Measurements from ENCODE around the gene MPG. TPM values are rescaled to one million over a fixed set of nuclear protein-coding genes. Genes with fewer than 3 reads are reported as not detected.
A peak's percentile ranks its signal among the peaks of the same experiment; 100 is the strongest.

The MPG gene
- total RNA-seq, 1 donor from 2014 or later, result 61.1 TPM

GRCh38 chr16:58491-59439, 19.3 kb upstream of the MPG start:
- TF ChIP-seq, protein P1, sequence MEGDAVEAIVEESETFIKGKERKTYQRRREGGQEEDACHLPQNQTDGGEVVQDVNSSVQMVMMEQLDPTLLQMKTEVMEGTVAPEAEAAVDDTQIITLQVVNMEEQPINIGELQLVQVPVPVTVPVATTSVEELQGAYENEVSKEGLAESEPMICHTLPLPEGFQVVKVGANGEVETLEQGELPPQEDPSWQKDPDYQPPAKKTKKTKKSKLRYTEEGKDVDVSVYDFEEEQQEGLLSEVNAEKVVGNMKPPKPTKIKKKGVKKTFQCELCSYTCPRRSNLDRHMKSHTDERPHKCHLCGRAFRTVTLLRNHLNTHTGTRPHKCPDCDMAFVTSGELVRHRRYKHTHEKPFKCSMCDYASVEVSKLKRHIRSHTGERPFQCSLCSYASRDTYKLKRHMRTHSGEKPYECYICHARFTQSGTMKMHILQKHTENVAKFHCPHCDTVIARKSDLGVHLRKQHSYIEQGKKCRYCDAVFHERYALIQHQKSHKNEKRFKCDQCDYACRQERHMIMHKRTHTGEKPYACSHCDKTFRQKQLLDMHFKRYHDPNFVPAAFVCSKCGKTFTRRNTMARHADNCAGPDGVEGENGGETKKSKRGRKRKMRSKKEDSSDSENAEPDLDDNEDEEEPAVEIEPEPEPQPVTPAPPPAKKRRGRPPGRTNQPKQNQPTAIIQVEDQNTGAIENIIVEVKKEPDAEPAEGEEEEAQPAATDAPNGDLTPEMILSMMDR (IDR thresholded peaks at IDR 0.05), result no peak
- H3K4me3 Mint-ChIP-seq (ENCODE audit: unreplicated experiment), result no peak overlapping the region
- DNase-seq (ENCODE audit: low spot score), result no peak
- H3K27ac Mint-ChIP-seq (ENCODE audit: unreplicated experiment), result no peak overlapping the region
- H3K9me3 Mint-ChIP-seq (ENCODE audit: low read depth), result no peaks in the 10 kb centered on the region
- H3K4me1 Mint-ChIP-seq (ENCODE audit: low read depth), result peaks cover 8% of the 10 kb centered on the region
- no peaks in the 10 kb centered on the region for H3K27me3 Mint-ChIP-seq (ENCODE audit: low read depth)
- H3K36me3 Mint-ChIP-seq (ENCODE audit: low read depth), result peaks cover 34% of the 10 kb centered on the region

DNA sequence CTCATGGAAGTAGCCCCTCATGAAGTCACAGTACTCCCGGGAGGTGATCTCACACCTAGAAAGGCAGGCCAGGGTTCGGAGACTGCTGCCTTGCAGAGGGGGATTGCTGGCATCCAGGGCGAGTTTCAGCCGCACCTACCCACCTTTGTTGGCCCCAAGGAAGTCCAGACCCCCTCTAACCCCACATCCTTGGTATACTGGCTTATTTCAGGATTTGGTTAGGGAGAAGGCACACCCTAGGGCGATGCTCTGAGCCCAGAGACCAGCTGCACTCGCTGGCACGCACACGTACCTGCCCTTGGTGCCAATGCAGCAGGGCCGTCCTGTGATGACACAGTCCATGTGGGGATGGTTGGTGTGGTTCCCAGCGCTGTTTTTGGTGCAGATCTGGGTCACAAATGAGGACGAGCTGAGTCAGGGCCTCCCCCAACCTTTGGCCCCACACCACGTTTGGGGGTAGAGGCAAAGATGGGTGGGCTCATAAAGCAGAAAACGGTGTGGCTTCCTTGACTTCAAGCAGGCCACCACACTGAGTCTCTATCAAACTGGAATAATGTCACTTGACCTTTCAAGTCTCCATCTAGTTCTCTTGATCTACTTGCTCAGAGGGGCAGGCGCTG, 18.5 kb upstream of the MPG start:
- peaks cover 36% of the 10 kb centered on the region for H3K36me3 Mint-ChIP-seq (ENCODE audit: low read depth)

GRCh38 chr16:60166-60565, 17.9 kb upstream of the MPG start:
- TF ChIP-seq, protein P1 (IDR thresholded peaks at IDR 0.05), result no peak

More for the DNA sequence above, 18.5 kb upstream of the MPG start:
- Mint-ChIP-seq H3K4me1 (ENCODE audit: low read depth) (peaks cover 3% of the 10 kb centered on the region), H3K4me3 (ENCODE audit: unreplicated experiment) (no peak overlapping the region), H3K9me3 (ENCODE audit: low read depth) (no peaks in the 10 kb centered on the region), H3K27me3 (ENCODE audit: low read depth) (no peaks in the 10 kb centered on the region), H3K27ac (ENCODE audit: unreplicated experiment) (no peak overlapping the region)
- DNase-seq (ENCODE audit: low spot score), result no peak
- TF ChIP-seq, protein P1 (IDR thresholded peaks at IDR 0.05), result no peak

GRCh38 chr16:60929-61878, 16.8 kb upstream of the MPG start:
- H3K27me3 Mint-ChIP-seq (ENCODE audit: low read depth), result no peaks in the 10 kb centered on the region
- H3K9me3 Mint-ChIP-seq (ENCODE audit: low read depth), result no peaks in the 10 kb centered on the region
- H3K27ac Mint-ChIP-seq (ENCODE audit: unreplicated experiment), result no peak overlapping the region
- no peak overlapping the region for H3K4me3 Mint-ChIP-seq (ENCODE audit: unreplicated experiment)
- DNase-seq (ENCODE audit: low spot score), result peak; percentile 88
- TF ChIP-seq, protein P1 (IDR thresholded peaks at IDR 0.05), result no peak
- peaks cover 33% of the 10 kb centered on the region for H3K36me3 Mint-ChIP-seq (ENCODE audit: low read depth)
- H3K4me1 Mint-ChIP-seq (ENCODE audit: low read depth), result peaks cover 7% of the 10 kb centered on the region

More at GRCh38 chr16:60166-60565, 17.9 kb upstream of the MPG start:
- H3K4me1 Mint-ChIP-seq (ENCODE audit: low read depth), result no peaks in the 10 kb centered on the region
- no peak overlapping the region for H3K4me3 Mint-ChIP-seq (ENCODE audit: unreplicated experiment)
- H3K27ac Mint-ChIP-seq (ENCODE audit: unreplicated experiment), result no peak overlapping the region
- no peaks in the 10 kb centered on the region for H3K9me3 Mint-ChIP-seq (ENCODE audit: low read depth)
- H3K27me3 Mint-ChIP-seq (ENCODE audit: low read depth), result no peaks in the 10 kb centered on the region
- no peak for DNase-seq (ENCODE audit: low spot score)
- peaks cover 36% of the 10 kb centered on the region for H3K36me3 Mint-ChIP-seq (ENCODE audit: low read depth)
